Activated CD8-positive, alpha-beta T cell treated with anti-CD3 and anti-CD28 coated beads for 36 hours (primary cell): Measurements from ENCODE around the gene CABLES1. TPM values are rescaled to one million over a fixed set of nuclear protein-coding genes. Genes with fewer than 3 reads are reported as not detected.

ENCODE experiments used
- ATAC-seq: fragments of 200-7000 bp; cut with Tn5 transposase; one replicate; pipeline ENCODE4 v1.10.0; 2021; ENCODE audit warnings: mild to moderate bottlenecking, moderate library complexity
- CTCF ChIA-PET: fragments of 350-600 bp; sonication (Branson Sonifier 250); formaldehyde crosslinking; loops from one replicate; lab custom pipeline; 2021; ENCODE audit warnings: antibody characterized with exemption; lab: Charles Lee
- POLR2A ChIA-PET: fragments of 350-600 bp; sonication (Branson Sonifier 250); formaldehyde crosslinking; loops from one replicate; lab custom pipeline; 2021; ENCODE audit warnings: antibody characterized with exemption; lab: Charles Lee
- DNase-seq: peaks from one replicate; pipeline ENCODE4 v3.0.0-alpha.2; 2020
- H3K27ac Mint-ChIP-seq: one replicate; pipeline ENCODE4 v1.8.0; 2021; ENCODE audit warnings: mild to moderate bottlenecking, mixed read lengths
- H3K27me3 Mint-ChIP-seq: one replicate; pipeline ENCODE4 v1.8.0; 2021; ENCODE audit warnings: mixed read lengths
- H3K36me3 Mint-ChIP-seq: one replicate; pipeline ENCODE4 v1.8.0; 2021; ENCODE audit warnings: low read depth, mixed read lengths
- H3K4me1 Mint-ChIP-seq: one replicate; pipeline ENCODE4 v1.8.0; 2021; ENCODE audit warnings: low read depth, mixed read lengths
- H3K4me3 Mint-ChIP-seq: one replicate; pipeline ENCODE4 v1.8.0; 2021; ENCODE audit warnings: mild to moderate bottlenecking, moderate library complexity, mixed read lengths
- H3K9me3 Mint-ChIP-seq: one replicate; pipeline ENCODE4 v1.8.0; 2021; ENCODE audit warnings: mixed read lengths
- intact Hi-C: fragments of 100-400 bp; cut with micrococcal nuclease; formaldehyde crosslinking; loops from one replicate; pipeline ENCODE4 v1.10.0; 2022
- total RNA-seq, 2 experiments: library from RNA; stranded (reverse); gene quantifications; one replicate each; pipeline ENCODE4 v1.2.3, GENCODE V29; 2021
- TF ChIP-seq, protein P1 (sequence below): fragments of 200-600 bp; IDR thresholded peaks from one replicate; pipeline ENCODE4 v1.8.0; 2022; ENCODE audit warnings: antibody characterized with exemption, mild to moderate bottlenecking

Gene CABLES1
- total RNA-seq, 2 experiments from 2014 or later, result 1.8 to 2.0 TPM

DNA sequence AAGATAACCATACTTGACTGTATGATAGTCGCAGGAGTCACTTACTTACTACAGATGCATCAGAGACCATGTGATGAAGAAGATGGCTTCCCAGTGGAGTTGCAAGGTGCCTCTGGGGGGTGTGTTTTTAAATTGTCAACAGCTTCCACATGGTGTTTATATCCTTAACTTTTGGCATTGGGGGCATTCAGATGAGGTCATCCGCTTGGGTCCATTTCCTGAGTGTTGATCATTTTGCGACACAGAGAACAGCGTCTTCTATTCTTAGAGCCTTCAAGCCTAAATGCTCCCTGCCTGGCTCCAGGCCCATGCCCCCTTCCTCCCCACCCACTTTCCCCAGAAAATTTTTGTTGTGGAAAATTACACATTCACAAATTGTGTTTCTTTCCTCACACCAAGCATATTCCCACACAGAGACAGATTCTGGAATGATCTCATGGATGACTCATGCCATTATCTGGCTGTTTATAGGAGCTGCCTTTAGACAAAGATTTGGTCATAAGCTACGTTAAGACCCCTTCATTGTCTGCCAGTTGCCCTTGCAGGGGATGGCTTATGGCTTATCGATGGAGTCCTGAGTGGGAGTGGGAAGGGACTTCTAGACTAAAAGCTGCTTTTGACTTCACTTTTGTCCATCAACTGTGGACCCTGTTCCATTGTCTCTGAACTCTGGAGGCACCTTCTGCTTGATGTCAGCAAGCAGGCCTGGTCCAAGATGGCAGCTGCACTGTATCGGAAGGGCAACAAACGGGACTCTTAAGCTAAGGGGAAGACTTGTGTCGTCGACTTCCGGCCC is 91.8 kb downstream of the CABLES1 start:
- TF ChIP-seq, protein P1, sequence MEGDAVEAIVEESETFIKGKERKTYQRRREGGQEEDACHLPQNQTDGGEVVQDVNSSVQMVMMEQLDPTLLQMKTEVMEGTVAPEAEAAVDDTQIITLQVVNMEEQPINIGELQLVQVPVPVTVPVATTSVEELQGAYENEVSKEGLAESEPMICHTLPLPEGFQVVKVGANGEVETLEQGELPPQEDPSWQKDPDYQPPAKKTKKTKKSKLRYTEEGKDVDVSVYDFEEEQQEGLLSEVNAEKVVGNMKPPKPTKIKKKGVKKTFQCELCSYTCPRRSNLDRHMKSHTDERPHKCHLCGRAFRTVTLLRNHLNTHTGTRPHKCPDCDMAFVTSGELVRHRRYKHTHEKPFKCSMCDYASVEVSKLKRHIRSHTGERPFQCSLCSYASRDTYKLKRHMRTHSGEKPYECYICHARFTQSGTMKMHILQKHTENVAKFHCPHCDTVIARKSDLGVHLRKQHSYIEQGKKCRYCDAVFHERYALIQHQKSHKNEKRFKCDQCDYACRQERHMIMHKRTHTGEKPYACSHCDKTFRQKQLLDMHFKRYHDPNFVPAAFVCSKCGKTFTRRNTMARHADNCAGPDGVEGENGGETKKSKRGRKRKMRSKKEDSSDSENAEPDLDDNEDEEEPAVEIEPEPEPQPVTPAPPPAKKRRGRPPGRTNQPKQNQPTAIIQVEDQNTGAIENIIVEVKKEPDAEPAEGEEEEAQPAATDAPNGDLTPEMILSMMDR, result no peak
- Mint-ChIP-seq H3K27ac (peak overlapping the region; percentile 8), H3K4me1 (peaks cover 50% of the 10 kb centered on the region), H3K4me3 (no peak overlapping the region), H3K27me3 (no peaks in the 10 kb centered on the region), H3K9me3 (peaks cover 5% of the 10 kb centered on the region), H3K36me3 (peaks cover 15% of the 10 kb centered on the region)
- POLR2A ChIA-PET, result interaction anchor here (1.2 to 1.4 kb wide), 2 partner anchors 33 to 78 kb away, joined by 3 to 4 read pairs; no protein-coding TSS in a partner anchor
- ATAC-seq (no peak), DNase-seq (no peak)
- CTCF ChIA-PET, result interaction anchor here (1.4 to 3.2 kb wide), 3 partner anchors 35 to 185 kb away, joined by 3 to 7 read pairs (median 5); no protein-coding TSS in a partner anchor
- intact Hi-C loops, result no loop called here

- H3K4me1 Mint-ChIP-seq, result peaks cover 54% of the 10 kb centered on the region
- TF ChIP-seq, protein P1, result no peak
- no peak for DNase-seq
- ChIA-PET CTCF (interaction anchor here (1.0 to 3.2 kb wide), 4 partner anchors 10 to 184 kb away, joined by 3 to 7 read pairs (median 4); no protein-coding TSS in a partner anchor), POLR2A (interaction anchor here (1.4 kb wide), 1 partner anchor 32 kb away, joined by 4 read pairs; no protein-coding TSS in a partner anchor)
- H3K27me3 Mint-ChIP-seq, result no peaks in the 10 kb centered on the region
- intact Hi-C loops, result no loop called here
- ATAC-seq, result no peak
- H3K9me3 Mint-ChIP-seq, result peaks cover 8% of the 10 kb centered on the region
- no peak overlapping the region for H3K4me3 Mint-ChIP-seq
- peaks cover 18% of the 10 kb centered on the region for H3K36me3 Mint-ChIP-seq
- no peak overlapping the region for H3K27ac Mint-ChIP-seq
These were observed 92.4 kb downstream of the CABLES1 start for GRCh38 chr18:23227726-23228070.

DNA sequence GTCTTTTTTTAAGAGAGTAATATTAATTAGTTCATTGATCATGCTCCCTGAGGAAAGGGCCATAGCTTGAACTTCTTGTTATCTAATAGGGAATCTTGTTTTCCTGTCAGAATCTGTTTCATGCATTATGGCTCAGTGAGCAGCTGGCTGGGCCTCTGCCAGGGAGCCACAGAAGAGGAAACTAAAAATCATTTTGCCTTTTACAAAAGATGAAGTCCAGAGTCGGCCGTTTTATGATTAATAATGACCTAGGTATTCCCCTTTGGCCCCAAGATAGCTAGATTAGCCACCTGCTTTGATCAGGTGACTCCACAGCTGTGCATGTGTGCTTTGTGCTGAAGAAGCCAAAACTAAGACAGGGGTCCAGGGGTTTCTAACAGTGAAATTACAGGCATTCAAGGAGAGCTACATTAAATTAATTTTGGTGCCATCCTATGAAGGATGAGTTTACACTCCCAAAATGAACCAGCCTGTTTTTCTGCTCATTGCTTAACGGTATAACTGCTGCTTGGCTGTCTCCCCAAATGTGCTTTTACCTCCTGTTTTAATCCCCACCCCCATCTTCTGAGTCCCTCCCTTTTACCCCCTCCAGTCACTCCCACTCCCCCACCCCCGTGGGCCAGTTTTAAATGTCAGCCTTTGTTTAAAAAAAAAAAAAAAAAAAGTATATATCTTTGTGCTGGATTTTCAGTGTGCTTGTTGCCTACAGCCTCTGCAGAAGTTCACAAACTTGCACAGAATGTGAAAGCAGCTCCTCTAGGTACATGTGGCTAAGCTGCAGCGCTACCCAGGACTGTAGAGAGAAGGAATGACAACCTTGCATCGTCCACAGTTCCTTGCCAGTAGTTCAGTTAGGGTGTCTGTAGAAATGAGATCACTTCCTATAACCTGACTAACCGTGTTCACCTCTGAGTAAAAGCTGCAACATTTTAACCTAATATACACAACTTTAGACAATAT is 93.1 kb downstream of the CABLES1 start:
- intact Hi-C loops, result no loop called here
- TF ChIP-seq, protein P1, result no peak
- Mint-ChIP-seq H3K36me3 (peaks cover 18% of the 10 kb centered on the region), H3K27ac (peak overlapping the region; percentile 92), H3K4me1 (peaks cover 57% of the 10 kb centered on the region), H3K4me3 (peak overlapping the region; percentile 27), H3K9me3 (peaks cover 10% of the 10 kb centered on the region), H3K27me3 (no peaks in the 10 kb centered on the region)
- POLR2A ChIA-PET, result interaction anchor here (1.0 to 1.8 kb wide), 3 partner anchors 11 to 32 kb away, joined by 3 to 4 read pairs (median 3); no protein-coding TSS in a partner anchor
- CTCF ChIA-PET, result interaction anchor here (1.0 to 3.2 kb wide), 4 partner anchors 9 to 183 kb away, joined by 3 to 7 read pairs (median 4); no protein-coding TSS in a partner anchor
- ATAC-seq, result peak; percentile 55
- DNase-seq, result peak; percentile 58

DNA sequence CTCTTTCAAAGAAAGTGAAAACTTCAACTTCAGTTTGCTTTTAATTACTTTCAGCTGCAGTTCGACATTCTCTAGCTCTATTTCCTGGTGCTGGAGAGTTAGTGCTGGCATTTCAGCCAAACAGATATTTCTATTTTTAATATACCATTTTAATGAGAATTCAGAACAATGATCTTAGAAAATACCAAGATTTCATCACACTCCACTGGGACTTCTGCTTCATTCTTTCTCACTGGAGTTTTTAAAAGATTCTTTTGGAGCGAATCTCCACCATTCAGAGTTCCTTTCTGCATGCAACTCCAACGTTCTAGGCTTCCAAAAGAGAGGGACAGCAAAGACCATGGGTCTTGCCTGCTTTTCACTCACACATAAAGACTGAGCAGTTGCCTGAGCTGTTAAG is 94.2 kb downstream of the CABLES1 start:
- H3K4me3 Mint-ChIP-seq, result no peak overlapping the region
- no peaks in the 10 kb centered on the region for H3K27me3 Mint-ChIP-seq
- H3K9me3 Mint-ChIP-seq, result peaks cover 11% of the 10 kb centered on the region
- peak overlapping the region; percentile 96 for H3K27ac Mint-ChIP-seq
- intact Hi-C loops, result no loop called here
- DNase-seq (no peak), ATAC-seq (no peak)
- peaks cover 18% of the 10 kb centered on the region for H3K36me3 Mint-ChIP-seq
- CTCF ChIA-PET, result interaction anchor here (1.4 to 1.5 kb wide), 2 partner anchors 15 to 269 kb away, joined by 3 read pairs; no protein-coding TSS in a partner anchor
- TF ChIP-seq, protein P1, result no peak
- peaks cover 57% of the 10 kb centered on the region for H3K4me1 Mint-ChIP-seq
- POLR2A ChIA-PET, result interaction anchor here (1.0 to 1.8 kb wide), 2 partner anchors 10 to 24 kb away, joined by 3 read pairs; no protein-coding TSS in a partner anchor
